ENCODE results near the gene COL7A1. TPM values are rescaled to one million over a fixed set of nuclear protein-coding genes. Genes with fewer than 3 reads are reported as not detected.

Gene COL7A1
- total RNA-seq, 1 experiment from 2014 or later = 22.9 TPM

GRCh38 chr3:48573973-48574585 is 21.1 kb downstream of the COL7A1 start:
- no peak overlapping the region for H4K8ac ChIP-seq (replicated peaks; ENCODE audit: insufficient read length, low read depth, low read length)
- no peak overlapping the region for H2BK5ac ChIP-seq (ENCODE audit: insufficient read length, low read length)
- H4K5ac ChIP-seq (ENCODE audit: insufficient read length, low read depth, low read length) = no peak overlapping the region
- no peaks in the 10 kb centered on the region for H3K27me3 ChIP-seq (ENCODE audit: insufficient read depth, low read length)
- no peak overlapping the region for H3K9ac ChIP-seq (ENCODE audit: extremely low read depth, insufficient read length, low read length)
- no peak overlapping the region for H3K18ac ChIP-seq (ENCODE audit: insufficient read length, low read depth, low read length)
- H3K79me2 ChIP-seq (ENCODE audit: insufficient read depth, low read length) = no peaks in the 10 kb centered on the region
- H2BK12ac ChIP-seq (ENCODE audit: insufficient read length, low read depth, low read length) = no peak overlapping the region
- H3K79me1 ChIP-seq (ENCODE audit: insufficient read depth, low read depth, low read length, poor library complexity, severe bottlenecking) = no peaks in the 10 kb centered on the region
- H3K4ac ChIP-seq (ENCODE audit: low read depth, low read length) = no peak overlapping the region
- no peak overlapping the region for H2BK20ac ChIP-seq (ENCODE audit: low read depth, low read length, poor library complexity, severe bottlenecking)
- H2AFZ ChIP-seq (ENCODE audit: low read length) = no peak overlapping the region
- no peak overlapping the region for H3K14ac ChIP-seq (ENCODE audit: insufficient read depth, low read length)
- no peak overlapping the region for H2BK15ac ChIP-seq (ENCODE audit: low read depth, low read length)
- no peaks in the 10 kb centered on the region for H3K9me3 Mint-ChIP-seq
- H3K36me3 Mint-ChIP-seq (ENCODE audit: insufficient read depth in 1 of 3, low read depth in 3 of 3) = peaks cover 0 to 26% (median 0%) of the 10 kb centered on the region in 3 experiments; a peak in 5 of 7 replicates
- no peak overlapping the region for H3T11ph ChIP-seq (ENCODE audit: low read length)
- H3K23ac ChIP-seq (ENCODE audit: insufficient read length, low read depth, low read length) = no peak overlapping the region
- peak overlapping the region in 1 of 3 experiments; percentile 55; a peak in 3 of 7 replicates for H3K27ac Mint-ChIP-seq
- no peaks in the 10 kb centered on the region for H4K20me1 ChIP-seq (ENCODE audit: control insufficient read depth, insufficient read depth, insufficient read length)
- H3K4me3 Mint-ChIP-seq = no peak overlapping the region
- H3K23me2 ChIP-seq (ENCODE audit: insufficient read length, low read depth, low read length, poor library complexity, severe bottlenecking) = no peaks in the 10 kb centered on the region
- no peaks in the 10 kb centered on the region for H3K27me3 Mint-ChIP-seq (ENCODE audit: low read depth)
- H3K27ac ChIP-seq (ENCODE audit: insufficient read length, low read depth, low read length) = no peak overlapping the region
- no CpG with 5 or more reads among the region's 10 CpGs for WGBS (ENCODE audit: extremely low coverage, insufficient read length, low lambda C conversion rate)
- no peaks in the 10 kb centered on the region for H3K4me1 ChIP-seq (ENCODE audit: insufficient read depth, low read length)
- no peaks in the 10 kb centered on the region for H3K9me3 ChIP-seq (ENCODE audit: control insufficient read depth, low read depth, low read length)
- no peak for TF ChIP-seq CTCF (conservative IDR thresholded peaks at IDR 0.05)
- no peak overlapping the region for H2AK5ac ChIP-seq (ENCODE audit: insufficient read length, low read length)
- no peaks in the 10 kb centered on the region for H3K4me1 Mint-ChIP-seq
- no peak overlapping the region for H3K56ac ChIP-seq (ENCODE audit: insufficient read length, low read depth, low read length)
- no peak for DNase-seq
- H2BK120ac ChIP-seq (ENCODE audit: low read depth, low read length, poor library complexity, severe bottlenecking) = no peak overlapping the region
- H4K91ac ChIP-seq (ENCODE audit: insufficient read length, low read depth, low read length) = no peak overlapping the region
- no peak overlapping the region for H3K4me2 ChIP-seq (ENCODE audit: insufficient read depth, insufficient read length, low read length)

Data from H9 (cell line).